ENCODE measurements around the gene ATXN10. TPM values are rescaled to one million over a fixed set of nuclear protein-coding genes. Genes with fewer than 3 reads are reported as not detected.

ATXN10 gene
- total and polyA plus RNA-seq, 2 of the 13 experiments (the other 11 are each of a cell fraction or from before 2014, with no cell fraction given), result 60.1 to 194 TPM

DNA sequence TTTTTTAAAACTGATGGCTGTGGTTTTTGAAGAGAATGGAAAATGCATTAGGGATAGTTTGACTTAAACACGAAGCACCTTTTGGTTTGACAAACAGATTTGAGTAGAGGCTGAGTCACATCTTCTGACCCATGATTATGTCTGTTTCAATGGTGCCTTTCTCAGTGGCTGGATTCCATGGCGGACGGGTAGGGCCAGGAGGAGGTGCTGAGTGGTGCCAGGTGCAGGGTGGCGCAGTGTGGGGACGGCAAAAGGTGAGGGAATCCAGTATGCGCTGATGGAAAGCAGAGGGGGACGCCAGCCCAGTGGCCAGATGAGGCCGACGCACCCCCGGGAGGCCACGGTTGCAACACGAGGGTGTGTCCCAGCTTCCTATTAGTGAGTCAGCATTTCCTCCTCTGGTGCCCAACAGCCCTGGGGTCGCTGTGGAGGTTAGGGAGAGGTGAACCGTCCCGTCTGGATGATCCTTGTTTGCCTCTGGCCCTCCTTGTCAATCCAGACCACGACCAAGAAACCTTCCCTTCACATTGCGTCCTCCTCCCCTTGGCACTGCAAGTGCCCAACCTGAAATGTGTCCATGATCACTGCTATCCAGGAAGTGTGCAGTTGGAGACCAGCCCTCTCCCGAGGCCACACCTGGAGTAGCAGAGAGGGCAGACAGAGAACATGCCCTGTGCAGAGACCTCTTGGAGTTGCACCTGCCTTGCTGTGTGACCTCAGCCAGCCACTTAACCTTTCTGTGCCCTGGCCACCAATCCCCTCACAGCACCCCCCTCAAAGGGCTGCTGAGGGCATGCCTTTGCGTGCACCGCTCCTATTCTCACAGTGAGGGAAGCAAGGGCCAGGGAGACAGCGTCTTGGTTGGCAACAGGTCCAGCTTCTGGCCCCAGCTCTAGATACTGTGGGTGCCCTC, 32.5 kb upstream of the ATXN10 start (continued):
- no peak for TF ChIP-seq ZNF142 (CRISPR knock-in tag; IDR thresholded peaks at IDR 0.05)
- TF ChIP-seq, protein P1, sequence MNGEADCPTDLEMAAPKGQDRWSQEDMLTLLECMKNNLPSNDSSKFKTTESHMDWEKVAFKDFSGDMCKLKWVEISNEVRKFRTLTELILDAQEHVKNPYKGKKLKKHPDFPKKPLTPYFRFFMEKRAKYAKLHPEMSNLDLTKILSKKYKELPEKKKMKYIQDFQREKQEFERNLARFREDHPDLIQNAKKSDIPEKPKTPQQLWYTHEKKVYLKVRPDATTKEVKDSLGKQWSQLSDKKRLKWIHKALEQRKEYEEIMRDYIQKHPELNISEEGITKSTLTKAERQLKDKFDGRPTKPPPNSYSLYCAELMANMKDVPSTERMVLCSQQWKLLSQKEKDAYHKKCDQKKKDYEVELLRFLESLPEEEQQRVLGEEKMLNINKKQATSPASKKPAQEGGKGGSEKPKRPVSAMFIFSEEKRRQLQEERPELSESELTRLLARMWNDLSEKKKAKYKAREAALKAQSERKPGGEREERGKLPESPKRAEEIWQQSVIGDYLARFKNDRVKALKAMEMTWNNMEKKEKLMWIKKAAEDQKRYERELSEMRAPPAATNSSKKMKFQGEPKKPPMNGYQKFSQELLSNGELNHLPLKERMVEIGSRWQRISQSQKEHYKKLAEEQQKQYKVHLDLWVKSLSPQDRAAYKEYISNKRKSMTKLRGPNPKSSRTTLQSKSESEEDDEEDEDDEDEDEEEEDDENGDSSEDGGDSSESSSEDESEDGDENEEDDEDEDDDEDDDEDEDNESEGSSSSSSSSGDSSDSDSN (CRISPR knock-in tag; IDR thresholded peaks at IDR 0.05), result peak; percentile 42; the same call in 1 of the 2 replicates
- TF ChIP-seq GATAD2A (CRISPR knock-in tag; IDR thresholded peaks at IDR 0.05), result peak; percentile 63
- TF ChIP-seq NR2F6 (IDR thresholded peaks at IDR 0.05), result no peak; the same call in 1 of the 2 replicates
- TF ChIP-seq NR2F6 (CRISPR knock-in tag; IDR thresholded peaks at IDR 0.05), result peak; percentile 76
- TF ChIP-seq RXRA (CRISPR knock-in tag; IDR thresholded peaks at IDR 0.05), result peak; percentile 54; the same call in 1 of the 2 replicates
- no peak for TF ChIP-seq MED13 (CRISPR knock-in tag; IDR thresholded peaks at IDR 0.05)
- no peak for TF ChIP-seq ZBTB3 (CRISPR knock-in tag; IDR thresholded peaks at IDR 0.05; ENCODE audit: borderline replicate concordance, low read depth)
- peak; percentile 73; the same call in 1 of the 2 replicates for TF ChIP-seq KDM1A (CRISPR knock-in tag; IDR thresholded peaks at IDR 0.05)
- no peak for TF ChIP-seq EEA1 (CRISPR knock-in tag; IDR thresholded peaks at IDR 0.05; ENCODE audit: borderline replicate concordance)
- no peak for TF ChIP-seq PCBP2 (optimal IDR thresholded peaks at IDR 0.05; ENCODE audit: low read depth, low read length, poor library complexity, severe bottlenecking)
- TF ChIP-seq ZNF256 (CRISPR knock-in tag; conservative IDR thresholded peaks at IDR 0.05), result no peak
- peak; percentile 99 for TF ChIP-seq ZNF768 (CRISPR knock-in tag; IDR thresholded peaks at IDR 0.05)
- TF ChIP-seq MAF1 (CRISPR knock-in tag; IDR thresholded peaks at IDR 0.05; ENCODE audit: borderline replicate concordance), result no peak
- TF ChIP-seq TEAD3 (CRISPR knock-in tag; optimal IDR thresholded peaks at IDR 0.05; ENCODE audit: borderline replicate concordance), result no peak
- no peak for TF ChIP-seq DZIP1 (CRISPR knock-in tag; IDR thresholded peaks at IDR 0.05)
- TF ChIP-seq RARG (CRISPR knock-in tag; IDR thresholded peaks at IDR 0.05; ENCODE audit: low read depth), result no peak
- TF ChIP-seq RARA (CRISPR knock-in tag; IDR thresholded peaks at IDR 0.05), result peak; percentile 87
- peak; percentile 28; the same call in 1 of the 2 replicates for TF ChIP-seq MYC (CRISPR knock-in tag; IDR thresholded peaks at IDR 0.05; ENCODE audit: borderline replicate concordance)
- no peak for TF ChIP-seq ZNF20 (CRISPR knock-in tag; IDR thresholded peaks at IDR 0.05)

Measured in HepG2 (cell line).